ENCODE measurements around the gene SHD. TPM values are rescaled to one million over a fixed set of nuclear protein-coding genes. Genes with fewer than 3 reads are reported as not detected.

Gene SHD
- total and polyA plus RNA-seq, 9 of the 15 experiments (the other 6 are each of a cell fraction or from before 2014, with no cell fraction given) = 0.05 to 0.62 (median 0.15) TPM; not detected in 5

DNA sequence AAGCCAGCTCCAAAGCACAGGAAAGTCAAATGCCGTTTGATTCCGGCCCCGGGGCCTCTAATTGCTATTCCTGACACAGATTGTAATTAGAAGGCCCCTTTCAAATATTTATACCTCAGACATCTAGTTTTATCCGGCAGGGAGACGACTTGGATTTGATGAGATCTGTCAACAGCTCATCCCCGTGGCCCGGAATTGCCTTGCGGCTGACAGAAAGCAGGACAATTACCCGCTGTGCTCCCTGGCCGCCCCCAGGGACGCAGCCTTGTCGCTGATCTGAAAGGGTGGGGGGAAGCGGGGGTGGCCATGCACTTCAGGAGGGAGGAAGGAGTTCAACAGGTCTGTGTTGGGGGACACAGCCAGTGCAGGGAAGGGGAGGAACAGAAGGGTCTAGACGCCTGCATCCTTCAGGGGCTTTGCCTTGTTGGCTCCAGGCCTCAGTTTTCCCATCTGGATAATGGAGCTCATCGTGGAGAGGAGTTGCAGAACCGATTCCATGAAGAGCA, 1.8 kb upstream of the SHD start (continued):
- TF ChIP-seq KDM4B (IDR thresholded peaks at IDR 0.05; ENCODE audit: borderline replicate concordance in 2 of 2, low read depth in 1 of 2) = no peak
- no peak for TF ChIP-seq ZKSCAN1 (IDR thresholded peaks at IDR 0.05; ENCODE audit: low read depth, low read length)
- no peak for TF ChIP-seq SIN3B (IDR thresholded peaks at IDR 0.05; ENCODE audit: low read depth)
- TF ChIP-seq SMARCC2 (IDR thresholded peaks at IDR 0.05; ENCODE audit: low read depth) = no peak
- TF ChIP-seq, protein P1, sequence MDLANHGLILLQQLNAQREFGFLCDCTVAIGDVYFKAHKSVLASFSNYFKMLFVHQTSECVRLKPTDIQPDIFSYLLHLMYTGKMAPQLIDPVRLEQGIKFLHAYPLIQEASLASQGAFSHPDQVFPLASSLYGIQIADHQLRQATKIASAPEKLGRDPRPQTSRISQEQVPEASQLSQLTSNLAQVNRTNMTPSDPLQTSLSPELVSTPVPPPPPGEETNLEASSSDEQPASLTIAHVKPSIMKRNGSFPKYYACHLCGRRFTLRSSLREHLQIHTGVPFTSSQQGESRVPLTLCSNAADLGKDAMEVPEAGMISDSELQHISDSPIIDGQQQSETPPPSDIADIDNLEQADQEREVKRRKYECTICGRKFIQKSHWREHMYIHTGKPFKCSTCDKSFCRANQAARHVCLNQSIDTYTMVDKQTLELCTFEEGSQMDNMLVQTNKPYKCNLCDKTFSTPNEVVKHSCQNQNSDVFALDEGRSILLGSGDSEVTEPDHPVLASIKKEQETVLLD (IDR thresholded peaks at IDR 0.05) = no peak
- TF ChIP-seq ZFP1 (CRISPR knock-in tag; IDR thresholded peaks at IDR 0.05) = no peak
- TF ChIP-seq, protein P2, sequence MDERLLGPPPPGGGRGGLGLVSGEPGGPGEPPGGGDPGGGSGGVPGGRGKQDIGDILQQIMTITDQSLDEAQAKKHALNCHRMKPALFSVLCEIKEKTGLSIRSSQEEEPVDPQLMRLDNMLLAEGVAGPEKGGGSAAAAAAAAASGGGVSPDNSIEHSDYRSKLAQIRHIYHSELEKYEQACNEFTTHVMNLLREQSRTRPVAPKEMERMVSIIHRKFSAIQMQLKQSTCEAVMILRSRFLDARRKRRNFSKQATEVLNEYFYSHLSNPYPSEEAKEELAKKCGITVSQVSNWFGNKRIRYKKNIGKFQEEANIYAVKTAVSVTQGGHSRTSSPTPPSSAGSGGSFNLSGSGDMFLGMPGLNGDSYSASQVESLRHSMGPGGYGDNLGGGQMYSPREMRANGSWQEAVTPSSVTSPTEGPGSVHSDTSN (CRISPR knock-in tag; IDR thresholded peaks at IDR 0.05; ENCODE audit: low read depth) = no peak
- TF ChIP-seq, protein P2 (tag; conservative IDR thresholded peaks at IDR 0.05; ENCODE audit: low read depth) = 0 out of 2 replicates have a peak, but pooled peaks have one; percentile 23
- TF ChIP-seq POLR2AphosphoS2 (IDR thresholded peaks at IDR 0.05; ENCODE audit: low read length) = no peak
- TF ChIP-seq NFE2 (IDR thresholded peaks at IDR 0.05; ENCODE audit: low read depth) = no peak
- no peak for TF ChIP-seq ZNF121 (CRISPR knock-in tag; conservative IDR thresholded peaks at IDR 0.05)
- no peak for TF ChIP-seq STAG1 (CRISPR knock-in tag; IDR thresholded peaks at IDR 0.05; ENCODE audit: borderline replicate concordance)
- no peak for TF ChIP-seq POLR3G (IDR thresholded peaks at IDR 0.05; ENCODE audit: extremely low read depth, insufficient read length, insufficient replicate concordance)
- TF ChIP-seq LCOR (CRISPR knock-in tag; IDR thresholded peaks at IDR 0.05) = no peak
- no peak for TF ChIP-seq GTF2F1 (IDR thresholded peaks at IDR 0.05; ENCODE audit: low read depth, low read length)
- TF ChIP-seq, protein P3, sequence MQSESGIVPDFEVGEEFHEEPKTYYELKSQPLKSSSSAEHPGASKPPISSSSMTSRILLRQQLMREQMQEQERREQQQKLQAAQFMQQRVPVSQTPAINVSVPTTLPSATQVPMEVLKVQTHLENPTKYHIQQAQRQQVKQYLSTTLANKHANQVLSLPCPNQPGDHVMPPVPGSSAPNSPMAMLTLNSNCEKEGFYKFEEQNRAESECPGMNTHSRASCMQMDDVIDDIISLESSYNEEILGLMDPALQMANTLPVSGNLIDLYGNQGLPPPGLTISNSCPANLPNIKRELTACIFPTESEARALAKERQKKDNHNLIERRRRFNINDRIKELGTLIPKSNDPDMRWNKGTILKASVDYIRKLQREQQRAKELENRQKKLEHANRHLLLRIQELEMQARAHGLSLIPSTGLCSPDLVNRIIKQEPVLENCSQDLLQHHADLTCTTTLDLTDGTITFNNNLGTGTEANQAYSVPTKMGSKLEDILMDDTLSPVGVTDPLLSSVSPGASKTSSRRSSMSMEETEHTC (IDR thresholded peaks at IDR 0.05) = no peak
- no peak for TF ChIP-seq CAMTA2 (CRISPR knock-in tag; conservative IDR thresholded peaks at IDR 0.05)
- TF ChIP-seq TARDBP (IDR thresholded peaks at IDR 0.05) = no peak
- peak; percentile 77 for TF ChIP-seq ADNP (tag; IDR thresholded peaks at IDR 0.05)
